Trophoblast cell (in vitro differentiated cells and primary cell): ENCODE results near the gene AP3D1.
"Not testable (repeated sequence)": the region's sequence is repeated elsewhere in the genome, so short reads cannot be mapped to it uniquely, and the experiment has no call there.

ENCODE experiments used
- DNase-seq, 2 donors: peaks; one replicate each; pipeline ENCODE4 v3.0.0-alpha.2; 2016
- H2AFZ ChIP-seq: 2 replicates; pipeline ENCODE4 v1.6.1; 2013; ENCODE audit warnings: low read length, moderate library complexity, mild to moderate bottlenecking; ENCODE audit not compliant: insufficient read depth, poor library complexity
- H2AK5ac ChIP-seq: 2 replicates; pipeline ENCODE4 v1.6.1; 2013; ENCODE audit warnings: mild to moderate bottlenecking, low read length
- H2BK120ac ChIP-seq: 2 replicates; pipeline ENCODE4 v1.6.1; 2013; ENCODE audit warnings: low read length, mild to moderate bottlenecking, moderate library complexity; ENCODE audit not compliant: insufficient read depth, poor library complexity
- H2BK12ac ChIP-seq: 2 replicates; pipeline ENCODE4 v1.6.1; 2013; ENCODE audit warnings: mild to moderate bottlenecking, low read length, moderate library complexity
- H2BK5ac ChIP-seq: 2 replicates; pipeline ENCODE4 v1.6.1; 2013; ENCODE audit warnings: low read length, low read depth, moderate library complexity, mild to moderate bottlenecking; ENCODE audit not compliant: poor library complexity
- H3K14ac ChIP-seq: 2 replicates; pipeline ENCODE4 v1.6.1; 2013; ENCODE audit warnings: mild to moderate bottlenecking, low read length
- H3K18ac ChIP-seq: 2 replicates; pipeline ENCODE4 v1.6.1; 2013; ENCODE audit warnings: mild to moderate bottlenecking, low read length
- H3K23ac ChIP-seq: 2 replicates; pipeline ENCODE4 v1.6.1; 2013; ENCODE audit warnings: low read length
- H3K27ac ChIP-seq: 2 replicates; pipeline ENCODE4 v1.5.1; 2013; ENCODE audit warnings: low read depth, mild to moderate bottlenecking, inconsistent platforms, low read length, moderate library complexity
- H3K27me3 ChIP-seq: 2 replicates; pipeline ENCODE4 v1.6.1; 2013; ENCODE audit warnings: inconsistent platforms, mild to moderate bottlenecking, low read length, moderate library complexity; ENCODE audit not compliant: insufficient read depth
- H3K36me3 ChIP-seq, 2 experiments: 1 replicate in 1 of 2; 2 replicates in 1 of 2; pipeline ENCODE4 v1.6.1; 2013; ENCODE audit warnings: low read length in 2 of 2, mild to moderate bottlenecking in 2 of 2, moderate library complexity in 1 of 2; ENCODE audit not compliant: insufficient read depth in 2 of 2, control insufficient read depth in 1 of 2
- H3K4ac ChIP-seq: 2 replicates; pipeline ENCODE4 v1.6.1; 2013; ENCODE audit warnings: low read depth, mild to moderate bottlenecking, low read length, moderate library complexity
- H3K4me1 ChIP-seq, 2 experiments: 1 replicate in 1 of 2; 2 replicates in 1 of 2; pipeline ENCODE4 v1.6.1; 2013; ENCODE audit warnings: low read length in 2 of 2, mild to moderate bottlenecking in 2 of 2, moderate library complexity in 1 of 2; ENCODE audit not compliant: insufficient read depth in 2 of 2, control insufficient read depth in 1 of 2
- H3K4me2 ChIP-seq: 2 replicates; pipeline ENCODE4 v1.6.1; 2013; ENCODE audit warnings: inconsistent platforms, mild to moderate bottlenecking, low read length, moderate library complexity
- H3K4me3 ChIP-seq: 2 replicates; pipeline ENCODE4 v1.5.1; 2013; ENCODE audit warnings: mild to moderate bottlenecking, low read depth, low read length, inconsistent platforms
- H3K79me1 ChIP-seq: one replicate; pipeline ENCODE4 v1.6.1; 2013; ENCODE audit warnings: low read length
- H3K79me2 ChIP-seq: 2 replicates; pipeline ENCODE4 v1.6.1; 2013; ENCODE audit warnings: low read length, mild to moderate bottlenecking; ENCODE audit not compliant: control insufficient read depth, insufficient read depth, poor library complexity
- H3K9ac ChIP-seq: 2 replicates; pipeline ENCODE4 v1.6.1; 2013; ENCODE audit warnings: mild to moderate bottlenecking, low read length
- H3K9me3 ChIP-seq: 2 replicates; pipeline ENCODE4 v1.6.1; 2013; ENCODE audit warnings: low read depth, mild to moderate bottlenecking, control low read depth, inconsistent platforms, low read length; ENCODE audit not compliant: insufficient read depth
- H4K12ac ChIP-seq: 2 replicates; pipeline ENCODE4 v1.6.1; 2013; ENCODE audit warnings: low read depth, mild to moderate bottlenecking, low read length, moderate library complexity
- H4K8ac ChIP-seq: 2 replicates; pipeline ENCODE4 v1.6.1; 2013; ENCODE audit warnings: low read depth, mild to moderate bottlenecking, low read length, moderate library complexity
- H4K91ac ChIP-seq: one replicate; pipeline ENCODE4 v1.6.1; 2013; ENCODE audit warnings: low read depth, mild to moderate bottlenecking, low read length, moderate library complexity
- WGBS: extraction: QIAGEN DNeasy Blood & Tissue Kit; methylation state at CpG from one replicate; pipeline ENCODE4 v1.1.7; 2013; ENCODE audit warnings: missing lambda C conversion rate; ENCODE audit not compliant: insufficient read length, insufficient coverage; ENCODE audit errors: extremely low coverage; 5-methylcytosine and 5-hydroxymethylcytosine counted together

Gene AP3D1

GRCh38 chr19:2096480-2097202, 54.7 kb downstream of the AP3D1 start, which contains the start of gene IZUMO4:
Gene IZUMO4 (plus strand): TSS chr19:2096915. CDS start chr19:2096946, 31 bp downstream.
- peak within 1 kb of the TSS; percentile 93 for H2BK5ac ChIP-seq
- H3K27ac ChIP-seq, result peak within 1 kb of the TSS; percentile 86
- H3K4me2 ChIP-seq, result peak within 1 kb of the TSS; percentile 75
- peak within 1 kb of the TSS; percentile 96 for H3K14ac ChIP-seq
- peak within 1 kb of the TSS; percentile 86 for H3K4ac ChIP-seq
- H3K79me2 ChIP-seq, result peaks cover 5% of the 10 kb centered on the region
- H2AFZ ChIP-seq, result peak within 1 kb of the TSS; percentile 93
- H3K4me3 ChIP-seq, result peak within 1 kb of the TSS; percentile 89
- peak within 1 kb of the TSS; percentile 85 for H2AK5ac ChIP-seq
- no peak within 1 kb of the TSS for H2BK12ac ChIP-seq
- peaks cover 2% of the 10 kb centered on the region for H3K9me3 ChIP-seq
- DNase-seq, result peak; percentile 97 to 99
- peaks cover 25 to 26% of the 10 kb centered on the region in 2 experiments for H3K36me3 ChIP-seq
- H2BK120ac ChIP-seq, result peak within 1 kb of the TSS; percentile 92
- H3K9ac ChIP-seq, result peak within 1 kb of the TSS; percentile 60
- H4K12ac ChIP-seq, result peak within 1 kb of the TSS; percentile 84
- peaks cover 8% of the 10 kb centered on the region for H3K79me1 ChIP-seq
- H3K18ac ChIP-seq, result peak within 1 kb of the TSS; percentile 93
- H3K27me3 ChIP-seq, result no peaks in the 10 kb centered on the region
- H3K4me1 ChIP-seq, result peaks cover 15 to 20% of the 10 kb centered on the region in 2 experiments
- no peak within 1 kb of the TSS for H3K23ac ChIP-seq
- no CpG with 5 or more reads among the region's 70 CpGs for WGBS
- H4K8ac ChIP-seq, result peak within 1 kb of the TSS; percentile 97
- H4K91ac ChIP-seq, result peak within 1 kb of the TSS; percentile 91

- peaks cover 15 to 20% of the 10 kb centered on the region in 2 experiments for H3K4me1 ChIP-seq
- peaks cover 8% of the 10 kb centered on the region for H3K79me1 ChIP-seq
- peak within 1 kb of the TSS; percentile 96 for H3K14ac ChIP-seq
- H3K4me2 ChIP-seq, result peak within 1 kb of the TSS; percentile 75
- peak within 1 kb of the TSS; percentile 86 for H3K4ac ChIP-seq
- H3K36me3 ChIP-seq, result peaks cover 19 to 20% of the 10 kb centered on the region in 2 experiments
- peak within 1 kb of the TSS; percentile 89 for H3K4me3 ChIP-seq
- H4K12ac ChIP-seq, result peak within 1 kb of the TSS; percentile 84
- WGBS, result no CpG with 5 or more reads among the region's 56 CpGs
- H3K23ac ChIP-seq, result no peak within 1 kb of the TSS
- H3K27me3 ChIP-seq, result no peaks in the 10 kb centered on the region
- peak within 1 kb of the TSS; percentile 60 for H3K9ac ChIP-seq
- DNase-seq, result peak; percentile 87 to 92
- H2BK120ac ChIP-seq, result peak within 1 kb of the TSS; percentile 92
- H2AFZ ChIP-seq, result peak within 1 kb of the TSS; percentile 93
- peak within 1 kb of the TSS; percentile 91 for H4K91ac ChIP-seq
- peak within 1 kb of the TSS; percentile 93 for H2BK5ac ChIP-seq
- H3K27ac ChIP-seq, result peak within 1 kb of the TSS; percentile 86
- H2BK12ac ChIP-seq, result peak within 1 kb of the TSS; percentile 10
- no peaks in the 10 kb centered on the region for H3K9me3 ChIP-seq
- peaks cover 5% of the 10 kb centered on the region for H3K79me2 ChIP-seq
- H2AK5ac ChIP-seq, result peak within 1 kb of the TSS; percentile 85
- peak within 1 kb of the TSS; percentile 93 for H3K18ac ChIP-seq
- peak within 1 kb of the TSS; percentile 97 for H4K8ac ChIP-seq
Observed at GRCh38 chr19:2096034-2096479, 55.3 kb downstream of the AP3D1 start, which contains the start of gene MOB3A. Gene MOB3A (minus strand): TSS chr19:2096326. CDS start chr19:2078560, 17,766 bp downstream.

DNA sequence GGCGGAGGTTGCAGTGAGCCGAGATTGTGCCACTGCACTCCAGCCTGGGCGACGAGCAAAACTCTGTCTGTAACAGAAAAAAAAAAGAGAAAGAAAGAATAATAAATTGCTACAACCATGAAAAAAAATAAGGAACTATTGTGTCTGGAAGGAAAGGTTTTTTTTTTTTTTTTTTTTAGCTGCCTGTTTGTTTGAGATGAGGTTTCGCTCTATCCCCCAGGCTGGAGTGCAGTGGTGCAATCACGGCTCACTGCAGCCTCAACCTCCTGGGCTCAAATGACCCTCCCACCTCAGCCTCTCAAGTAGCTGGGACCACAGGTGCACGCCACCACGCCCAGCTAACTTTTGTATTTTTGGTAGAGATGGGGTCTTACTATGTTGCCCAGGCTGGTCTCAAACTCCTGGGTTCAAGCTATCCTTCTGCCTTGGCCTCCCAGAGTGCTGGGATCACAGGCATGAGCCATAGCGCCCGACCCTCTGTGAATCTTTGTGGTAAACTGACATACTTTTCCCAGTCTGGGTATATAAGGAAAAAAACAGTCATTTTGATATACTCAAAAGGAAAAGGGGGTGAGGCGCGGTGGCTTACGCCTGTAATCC, 59.3 kb downstream of the AP3D1 start:
- no CpG with 5 or more reads among the region's 13 CpGs for WGBS
- H4K91ac ChIP-seq, H3K27me3 ChIP-seq: not testable (repeated sequence)

GRCh38 chr19:2089727-2090053, 61.7 kb downstream of the AP3D1 start:
- Histone ChIP-seq H3K18ac (peak overlapping the region; percentile 12), H2BK120ac (peak overlapping the region; percentile 80), H2BK5ac (peak overlapping the region; percentile 74), H2AK5ac (peak overlapping the region; percentile 11), H2AFZ (no peak overlapping the region), H3K4me2 (no peak overlapping the region), H3K14ac (peak overlapping the region; percentile 45), H2BK12ac (peak overlapping the region; percentile 66), H3K23ac (no peak overlapping the region), H3K36me3 (peaks cover 2 to 10% of the 10 kb centered on the region in 2 experiments), H3K9ac (no peak overlapping the region), H3K27ac (peak overlapping the region; percentile 79), H3K4ac (peak overlapping the region; percentile 40), H3K79me2 (peaks cover 4% of the 10 kb centered on the region), H3K27me3 (no peaks in the 10 kb centered on the region), H4K91ac (peak overlapping the region; percentile 80), H4K8ac (peak overlapping the region; percentile 59), H3K9me3 (no peaks in the 10 kb centered on the region), H4K12ac (peak overlapping the region; percentile 56), H3K4me3 (no peak overlapping the region), H3K79me1 (peaks cover 17% of the 10 kb centered on the region), H3K4me1 (peaks cover 23 to 28% of the 10 kb centered on the region in 2 experiments)
- DNase-seq, result no peak
- WGBS, result no CpG with 5 or more reads among the region's 2 CpGs

More for the DNA sequence above, 59.3 kb downstream of the AP3D1 start:
- Histone ChIP-seq H3K4me1 (peaks cover 33 to 36% of the 10 kb centered on the region in 2 experiments), H3K79me1 (peaks cover 23% of the 10 kb centered on the region), H3K4ac (peak overlapping the region; percentile 36)
- DNase-seq, H3K36me3 ChIP-seq, H3K4me2 ChIP-seq, H2AK5ac ChIP-seq, H3K4me3 ChIP-seq, H3K27ac ChIP-seq, H2BK5ac ChIP-seq, H3K79me2 ChIP-seq, H4K8ac ChIP-seq, H3K14ac ChIP-seq, H3K23ac ChIP-seq, H3K18ac ChIP-seq, H2BK120ac ChIP-seq, H3K9me3 ChIP-seq, H4K12ac ChIP-seq, H2BK12ac ChIP-seq, H2AFZ ChIP-seq, H3K9ac ChIP-seq: not testable (repeated sequence)
